Measurements from ENCODE around the gene RAD18.

RAD18 gene

GRCh38 chr3:8887435-8888300, 75.6 kb downstream of the RAD18 start:
- no peak for TF ChIP-seq CTCF (IDR thresholded peaks at IDR 0.05; ENCODE audit: low read depth, low read length)
- no peak for DNase-seq (ENCODE audit: extremely low read depth, low read depth)

DNA sequence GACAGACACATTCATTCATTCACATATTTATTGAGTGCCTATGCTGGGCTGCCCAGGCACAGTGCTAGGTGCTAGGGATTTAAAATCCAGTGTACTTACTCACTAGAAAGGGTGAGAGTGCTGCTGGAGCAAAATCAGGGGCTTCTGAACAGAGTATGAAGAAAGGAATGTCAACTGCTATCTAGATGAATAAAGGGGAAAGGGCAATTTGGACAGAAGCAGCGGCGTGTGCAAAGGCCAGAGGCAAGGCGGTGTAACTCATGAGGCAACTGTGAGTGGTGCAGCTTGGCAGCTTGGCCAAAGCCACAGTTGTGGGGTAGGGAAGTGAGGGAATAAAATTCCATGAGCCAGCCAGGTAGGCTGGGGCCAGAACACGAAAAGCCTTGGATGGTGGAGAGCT, 76.7 kb downstream of the RAD18 start:
- no peak for TF ChIP-seq CTCF (IDR thresholded peaks at IDR 0.05; ENCODE audit: low read depth, low read length)
- DNase-seq (ENCODE audit: extremely low read depth, low read depth): no peak

GRCh38 chr3:8885536-8886316, 77.5 kb downstream of the RAD18 start:
- TF ChIP-seq CTCF (IDR thresholded peaks at IDR 0.05; ENCODE audit: low read depth, low read length): no peak

DNA sequence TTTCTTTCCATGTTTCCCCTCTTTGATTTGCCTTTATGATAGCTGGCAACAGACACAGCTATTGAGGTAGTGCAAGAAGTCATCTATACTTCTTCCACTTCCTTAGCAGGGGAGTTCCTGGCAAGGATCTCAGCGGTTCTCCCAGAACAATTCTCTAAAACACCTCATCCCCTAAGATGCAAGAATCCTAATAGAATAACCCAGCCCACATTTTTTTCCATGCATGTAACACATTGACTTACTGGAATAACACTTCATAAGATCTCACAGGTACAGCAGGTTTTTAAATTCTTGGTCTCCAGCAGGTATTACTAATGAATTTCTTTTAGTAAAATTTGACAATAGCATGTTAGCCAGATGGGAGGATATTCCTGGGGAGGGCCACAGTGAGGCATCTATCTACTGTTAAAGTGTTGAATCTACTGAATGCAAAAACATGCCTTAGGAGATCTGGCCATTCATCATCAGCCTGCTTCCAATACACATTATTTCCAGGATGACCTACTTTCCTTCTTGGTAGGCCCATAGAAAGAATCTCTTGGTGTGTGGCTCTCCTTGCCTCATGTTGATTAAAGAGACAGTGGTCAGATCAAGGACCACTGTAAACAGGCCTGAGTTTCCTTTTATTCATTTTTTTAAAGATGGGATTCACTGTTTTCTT, 78.5 kb downstream of the RAD18 start:
- TF ChIP-seq CTCF (IDR thresholded peaks at IDR 0.05; ENCODE audit: low read depth, low read length): no peak
- DNase-seq (ENCODE audit: extremely low read depth, low read depth): no peak

More at GRCh38 chr3:8885536-8886316, 77.5 kb downstream of the RAD18 start:
- no peak for DNase-seq (ENCODE audit: extremely low read depth, low read depth)

DNA sequence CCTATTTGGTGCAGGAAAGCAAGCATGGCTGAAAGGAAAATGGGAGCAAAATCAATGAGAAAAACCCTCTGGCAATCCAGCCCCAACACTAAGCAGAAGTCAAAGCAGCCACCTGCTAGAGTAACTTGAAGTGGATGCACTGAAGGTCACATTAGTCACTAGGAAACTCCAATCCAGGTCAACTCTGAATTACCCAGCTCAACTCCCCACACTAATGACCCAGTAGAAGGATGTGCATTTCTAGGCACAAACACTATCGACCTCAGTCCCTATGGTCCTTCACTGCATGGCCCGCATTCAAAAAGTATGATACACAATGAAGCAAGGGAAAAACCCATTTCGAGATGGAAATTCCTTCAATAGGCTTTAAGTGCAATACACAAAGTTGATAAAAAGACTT, 80.6 kb downstream of the RAD18 start:
- DNase-seq (ENCODE audit: extremely low read depth, low read depth): no peak
- TF ChIP-seq CTCF (IDR thresholded peaks at IDR 0.05; ENCODE audit: low read depth, low read length): no peak

DNA sequence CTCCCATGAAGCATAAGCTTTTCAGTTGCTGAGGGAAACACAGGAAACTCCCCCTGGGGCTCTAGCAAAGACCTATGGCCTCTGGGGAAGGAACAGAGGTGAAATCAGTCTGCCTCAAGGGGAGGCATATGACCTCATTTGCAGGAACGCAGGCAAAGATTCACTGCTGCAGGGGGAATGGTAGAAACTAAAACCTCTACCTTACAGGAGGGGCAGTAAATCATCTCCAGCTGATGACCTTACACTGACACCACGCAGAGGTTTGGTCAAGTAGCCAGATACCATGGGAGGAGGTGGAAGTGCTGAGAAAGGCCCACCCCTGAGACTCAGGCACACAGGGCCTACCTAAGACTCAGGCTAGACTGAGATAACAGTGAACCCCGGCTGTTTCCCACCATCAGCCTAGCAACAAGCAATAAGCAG, 81.1 kb downstream of the RAD18 start:
- no peak for DNase-seq (ENCODE audit: extremely low read depth, low read depth)
- TF ChIP-seq CTCF (IDR thresholded peaks at IDR 0.05; ENCODE audit: low read depth, low read length): no peak

Measured in AG09319 (cell line).